ENCODE results near the gene DDOST. TPM values are rescaled to one million over a fixed set of nuclear protein-coding genes. Genes with fewer than 3 reads are reported as not detected.

The DDOST gene
- polyA plus RNA-seq, 1 of the 3 experiments (the other 2 are of a cell fraction) = 602 TPM

GRCh38 chr1:20684651-20685050, 23.5 kb upstream of the DDOST start:
- H2AFZ ChIP-seq (ENCODE audit: low read depth) = no peak overlapping the region
- no peaks in the 10 kb centered on the region for H3K9me2 ChIP-seq
- no peaks in the 10 kb centered on the region for H3K36me3 ChIP-seq (replicated peaks in 1 of 2; ENCODE audit: control insufficient read depth in 1 of 2, insufficient read depth in 2 of 2, low read length in 1 of 2)
- no peaks in the 10 kb centered on the region for H3K79me2 ChIP-seq (ENCODE audit: insufficient read depth)
- no peak for TF ChIP-seq USF2 (IDR thresholded peaks at IDR 0.05; ENCODE audit: borderline replicate concordance, low read depth, low read length)
- no peak for TF ChIP-seq GABPA (IDR thresholded peaks at IDR 0.05; ENCODE audit: low read depth)
- TF ChIP-seq JUND (IDR thresholded peaks at IDR 0.05) = no peak
- no peak for TF ChIP-seq RAD21 (IDR thresholded peaks at IDR 0.05; ENCODE audit: low read length)
- 95% methylated on average over 11 of the region's 14 CpGs for whole genome bisulfite sequencing (ENCODE audit: low lambda C conversion rate)
- H3K27ac ChIP-seq (ENCODE audit: low read depth in 2 of 2, low read length in 1 of 2) = no peak overlapping the region
- H3K9ac ChIP-seq = no peak overlapping the region
- no peak overlapping the region for H3K4me2 ChIP-seq
- no peak overlapping the region for H3K4me3 ChIP-seq (ENCODE audit: low read depth in 2 of 2, low read length in 1 of 2)
- no peaks in the 10 kb centered on the region for H3F3A ChIP-seq (replicated peaks; ENCODE audit: insufficient read depth)
- ChIA-PET POLR2A (no interaction called here), CTCF (interaction anchor here (1.2 kb wide), 1 partner anchor 23 kb away, joined by 3 read pairs; the partner anchor contains the start of gene DDOST)
- H3K27me3 ChIP-seq (ENCODE audit: insufficient read depth) = no peaks in the 10 kb centered on the region
- H3K4me1 ChIP-seq (ENCODE audit: control insufficient read depth in 1 of 2, insufficient read depth in 2 of 2, low read depth in 1 of 2, low read length in 1 of 2) = no peaks in the 10 kb centered on the region; a peak in 1 of 4 replicates
- no peaks in the 10 kb centered on the region for H4K20me1 ChIP-seq (ENCODE audit: insufficient read depth)
- H3K9me3 ChIP-seq = no peaks in the 10 kb centered on the region
- no peak for DNase-seq

GRCh38 chr1:20684050-20684620, 23.0 kb upstream of the DDOST start:
- Histone ChIP-seq H3K9ac (no peak overlapping the region), H3K9me2 (no peaks in the 10 kb centered on the region), H3F3A (replicated peaks; ENCODE audit: insufficient read depth) (no peaks in the 10 kb centered on the region), H3K27ac (ENCODE audit: low read depth in 2 of 2, low read length in 1 of 2) (no peak overlapping the region), H3K27me3 (ENCODE audit: insufficient read depth) (no peaks in the 10 kb centered on the region), H3K79me2 (ENCODE audit: insufficient read depth) (no peaks in the 10 kb centered on the region), H4K20me1 (ENCODE audit: insufficient read depth) (no peaks in the 10 kb centered on the region), H3K4me3 (ENCODE audit: low read depth in 2 of 2, low read length in 1 of 2) (no peak overlapping the region), H3K9me3 (no peaks in the 10 kb centered on the region), H2AFZ (ENCODE audit: low read depth) (no peak overlapping the region), H3K4me1 (ENCODE audit: control insufficient read depth in 1 of 2, insufficient read depth in 2 of 2, low read depth in 1 of 2, low read length in 1 of 2) (no peaks in the 10 kb centered on the region; a peak in 1 of 4 replicates), H3K4me2 (no peak overlapping the region), H3K36me3 (replicated peaks in 1 of 2; ENCODE audit: control insufficient read depth in 1 of 2, insufficient read depth in 2 of 2, low read length in 1 of 2) (no peaks in the 10 kb centered on the region)
- 84% methylated on average over 12 of the region's 13 CpGs for WGBS (ENCODE audit: low lambda C conversion rate)
- ChIA-PET CTCF (interaction anchor here (0.9 to 1.2 kb wide), 2 partner anchors 13 to 23 kb away, joined by 3 read pairs; partner anchors contain the start of gene DDOST), POLR2A (interaction anchor here (0.6 to 0.8 kb wide), 2 partner anchors 23 to 554 kb away, joined by 3 read pairs; partner anchors contain the start of gene DDOST)
- no peak for DNase-seq
- no peak for TF ChIP-seq ZBTB33 (IDR thresholded peaks at IDR 0.05; ENCODE audit: borderline replicate concordance, low read depth)
- TF ChIP-seq GABPA (IDR thresholded peaks at IDR 0.05; ENCODE audit: low read depth) = no peak
- no peak for TF ChIP-seq TCF12 (IDR thresholded peaks at IDR 0.05)
- no peak for TF ChIP-seq YY1 (IDR thresholded peaks at IDR 0.05; ENCODE audit: low read depth)
- no peak for TF ChIP-seq CHD2 (IDR thresholded peaks at IDR 0.05; ENCODE audit: low read length, partially characterized antibody)
- no peak for TF ChIP-seq POLR2AphosphoS5 (IDR thresholded peaks at IDR 0.05; ENCODE audit: low read depth, low read length)
- no peak for TF ChIP-seq FOXM1 (IDR thresholded peaks at IDR 0.05; ENCODE audit: low read depth)
- TF ChIP-seq USF2 (IDR thresholded peaks at IDR 0.05; ENCODE audit: borderline replicate concordance, low read depth, low read length) = no peak

All from SK-N-SH (cell line).